HepG2 (cell line): Measurements from ENCODE around the gene SMARCAD1. TPM values are rescaled to one million over a fixed set of nuclear protein-coding genes. Genes with fewer than 3 reads are reported as not detected.

Experiments
- CREBL2 ChIP-seq: sonication (generic); formaldehyde crosslinking; IDR thresholded peaks from 2 replicates; pipeline ENCODE4 v1.8.1; 2023; ENCODE audit warnings: missing genetic modification reagents, mild to moderate bottlenecking, borderline replicate concordance
- GPBP1L1 ChIP-seq: sonication (generic); formaldehyde crosslinking; IDR thresholded peaks from 2 replicates; pipeline ENCODE4 v1.5.0; 2020; ENCODE audit warnings: mild to moderate bottlenecking, missing genetic modification reagents
- HOXA7 ChIP-seq: sonication (generic); formaldehyde crosslinking; IDR thresholded peaks from 2 replicates; pipeline ENCODE4 v1.8.1; 2022; ENCODE audit warnings: mild to moderate bottlenecking, missing genetic modification reagents, moderate library complexity
- ISX ChIP-seq: sonication (generic); formaldehyde crosslinking; conservative IDR thresholded peaks from 2 replicates; pipeline ENCODE4 v1.5.0; 2020; ENCODE audit warnings: missing genetic modification reagents
- MTF2 ChIP-seq: sonication (generic); formaldehyde crosslinking; IDR thresholded peaks from 2 replicates; pipeline ENCODE4 v1.5.0; 2020; ENCODE audit warnings: missing genetic modification reagents, borderline replicate concordance
- NFE2 ChIP-seq: sonication (generic); formaldehyde crosslinking; IDR thresholded peaks from 2 replicates; pipeline ENCODE4 v1.4.0; 2020; ENCODE audit warnings: missing genetic modification reagents
- NR2C2 ChIP-seq: sonication (generic); formaldehyde crosslinking; IDR thresholded peaks from 2 replicates; pipeline ENCODE4 v1.4.0; 2020; ENCODE audit warnings: missing genetic modification reagents, mild to moderate bottlenecking, moderate library complexity, borderline replicate concordance
- PAWR ChIP-seq: sonication (generic); formaldehyde crosslinking; IDR thresholded peaks from 2 replicates; pipeline ENCODE4 v1.4.0; 2020; ENCODE audit warnings: missing genetic modification reagents, mild to moderate bottlenecking, borderline replicate concordance
- PREB ChIP-seq: sonication (generic); formaldehyde crosslinking; IDR thresholded peaks from 2 replicates; pipeline ENCODE4 v1.4.0; 2020; ENCODE audit warnings: missing genetic modification reagents
- SATB2 ChIP-seq: sonication (generic); formaldehyde crosslinking; IDR thresholded peaks from 2 replicates; pipeline ENCODE4 v1.5.0; 2020; ENCODE audit warnings: missing genetic modification reagents
- SIN3B ChIP-seq: fragments of 150-350 bp; IDR thresholded peaks from 2 replicates; pipeline ENCODE4 v1.6.1; 2014; ENCODE audit warnings: low read length
- TCF12 ChIP-seq, 2 experiments: fragments of 450-650 bp in 1 of 2; sonication (generic) in 1 of 2; formaldehyde crosslinking in 1 of 2; IDR thresholded peaks; 2 replicates each; pipeline versions ENCODE4 v1.6.1 to v1.8.0; 2017 to 2022; ENCODE audit warnings: antibody characterized with exemption in 1 of 2, mild to moderate bottlenecking in 1 of 2, missing genetic modification reagents in 1 of 2, moderate library complexity in 1 of 2
- ZBTB21 ChIP-seq: sonication (generic); formaldehyde crosslinking; IDR thresholded peaks from 2 replicates; pipeline ENCODE4 v1.4.0; 2020; ENCODE audit warnings: missing genetic modification reagents
- ZNF10 ChIP-seq: sonication (generic); formaldehyde crosslinking; IDR thresholded peaks from 2 replicates; pipeline ENCODE4 v1.4.0; 2020; ENCODE audit warnings: mild to moderate bottlenecking, low read depth, missing genetic modification reagents, borderline replicate concordance
- ZNF136 ChIP-seq: sonication (generic); formaldehyde crosslinking; IDR thresholded peaks from 2 replicates; pipeline ENCODE4 v1.8.1; 2022; ENCODE audit warnings: low read depth, mild to moderate bottlenecking, moderate library complexity, missing genetic modification reagents
- ZNF232 ChIP-seq: sonication (generic); formaldehyde crosslinking; IDR thresholded peaks from 2 replicates; pipeline ENCODE4 v1.4.0; 2020; ENCODE audit warnings: missing genetic modification reagents, borderline replicate concordance
- ZNF512 ChIP-seq: sonication (generic); formaldehyde crosslinking; IDR thresholded peaks from 2 replicates; pipeline ENCODE4 v1.4.0; 2020; ENCODE audit warnings: mild to moderate bottlenecking, missing genetic modification reagents
- ZNF883 ChIP-seq: sonication (generic); formaldehyde crosslinking; IDR thresholded peaks from 2 replicates; pipeline ENCODE4 v1.5.1; 2020; ENCODE audit warnings: mild to moderate bottlenecking, missing genetic modification reagents; ENCODE audit errors: not compliant biosample characterization
- ZZZ3 ChIP-seq: sonication (generic); formaldehyde crosslinking; IDR thresholded peaks from 2 replicates; pipeline ENCODE4 v1.4.0; 2020; ENCODE audit warnings: missing genetic modification reagents, mild to moderate bottlenecking, borderline replicate concordance
- polyA plus RNA-seq, 8 experiments: library from polyadenylated mRNA; depleted of rRNA in 3 of 8; stranded (reverse) in 7 of 8; unstranded in 1 of 8; fragments of >200 nt; fragmentation: Illumina TruSeq in 4 of 8; extraction: Trizol in 4 of 8; gene quantifications; 2 replicates each; pipeline versions ENCODE4 v1.2.1 to v1.2.3, GENCODE V29; 2011 to 2016; ENCODE audit warnings: low read depth in 4 of 8, missing spikeins in 1 of 8, mixed read lengths in 1 of 8; ENCODE audit not compliant: insufficient read depth in 1 of 8
- total RNA-seq, 5 experiments: library from RNA; depleted of rRNA; stranded (reverse); fragments of >200 nt; fragmentation: Illumina TruSeq; extraction: Trizol; gene quantifications; 2 replicates each; pipeline ENCODE4 v1.2.3, GENCODE V29; 2016; ENCODE audit warnings: low read depth in 1 of 5
- TF ChIP-seq, protein P1 (sequence below): sonication (generic); formaldehyde crosslinking; IDR thresholded peaks from 2 replicates; pipeline ENCODE4 v1.4.0; 2020; ENCODE audit warnings: mild to moderate bottlenecking, missing genetic modification reagents, borderline replicate concordance
- TF ChIP-seq, protein P2 (sequence below): sonication (generic); formaldehyde crosslinking; IDR thresholded peaks from 2 replicates; pipeline ENCODE4 v1.8.1; 2023; ENCODE audit warnings: mild to moderate bottlenecking, missing genetic modification reagents
- TF ChIP-seq, protein P3 (sequence below): sonication (generic); formaldehyde crosslinking; IDR thresholded peaks from 2 replicates; pipeline ENCODE4 v1.8.0; 2022; ENCODE audit warnings: mild to moderate bottlenecking, missing genetic modification reagents, moderate library complexity

Gene SMARCAD1
- total and polyA plus RNA-seq, 2 of the 13 experiments (the other 11 are each of a cell fraction or from before 2014, with no cell fraction given), result 18.2 to 35.9 TPM

GRCh38 chr4:94298725-94299252 is 91.1 kb downstream of the SMARCAD1 start (continued):
- TF ChIP-seq, protein P1, sequence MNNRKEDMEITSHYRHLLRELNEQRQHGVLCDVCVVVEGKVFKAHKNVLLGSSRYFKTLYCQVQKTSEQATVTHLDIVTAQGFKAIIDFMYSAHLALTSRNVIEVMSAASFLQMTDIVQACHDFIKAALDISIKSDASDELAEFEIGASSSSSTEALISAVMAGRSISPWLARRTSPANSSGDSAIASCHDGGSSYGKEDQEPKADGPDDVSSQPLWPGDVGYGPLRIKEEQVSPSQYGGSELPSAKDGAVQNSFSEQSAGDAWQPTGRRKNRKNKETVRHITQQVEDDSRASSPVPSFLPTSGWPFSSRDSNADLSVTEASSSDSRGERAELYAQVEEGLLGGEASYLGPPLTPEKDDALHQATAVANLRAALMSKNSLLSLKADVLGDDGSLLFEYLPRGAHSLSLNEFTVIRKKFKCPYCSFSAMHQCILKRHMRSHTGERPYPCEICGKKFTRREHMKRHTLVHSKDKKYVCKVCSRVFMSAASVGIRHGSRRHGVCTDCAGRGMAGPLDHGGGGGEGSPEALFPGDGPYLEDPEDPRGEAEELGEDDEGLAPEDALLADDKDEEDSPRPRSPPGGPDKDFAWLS (CRISPR knock-in tag), result no peak
- TF ChIP-seq NFE2, result no peak
- no peak for TF ChIP-seq ZNF232 (CRISPR knock-in tag)
- no peak for TF ChIP-seq ZNF512 (CRISPR knock-in tag)
- no peak for TF ChIP-seq PAWR (CRISPR knock-in tag)
- no peak for TF ChIP-seq CREBL2 (CRISPR knock-in tag)
- TF ChIP-seq TCF12 (IDR thresholded peaks at IDR 0.05), result no peak
- TF ChIP-seq TCF12 (CRISPR knock-in tag; IDR thresholded peaks at IDR 0.05), result no peak
- TF ChIP-seq GPBP1L1 (CRISPR knock-in tag), result no peak
- no peak for TF ChIP-seq SATB2 (CRISPR knock-in tag)
- no peak for TF ChIP-seq ZNF10 (CRISPR knock-in tag)
- TF ChIP-seq SIN3B, result no peak
- no peak for TF ChIP-seq MTF2 (CRISPR knock-in tag)
- no peak for TF ChIP-seq ZNF136 (CRISPR knock-in tag)
- no peak for TF ChIP-seq ZNF883 (CRISPR knock-in tag)
- TF ChIP-seq PREB (CRISPR knock-in tag), result no peak
- TF ChIP-seq, protein P2, sequence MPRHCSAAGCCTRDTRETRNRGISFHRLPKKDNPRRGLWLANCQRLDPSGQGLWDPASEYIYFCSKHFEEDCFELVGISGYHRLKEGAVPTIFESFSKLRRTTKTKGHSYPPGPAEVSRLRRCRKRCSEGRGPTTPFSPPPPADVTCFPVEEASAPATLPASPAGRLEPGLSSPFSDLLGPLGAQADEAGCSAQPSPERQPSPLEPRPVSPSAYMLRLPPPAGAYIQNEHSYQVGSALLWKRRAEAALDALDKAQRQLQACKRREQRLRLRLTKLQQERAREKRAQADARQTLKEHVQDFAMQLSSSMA, result no peak
- TF ChIP-seq, protein P3, sequence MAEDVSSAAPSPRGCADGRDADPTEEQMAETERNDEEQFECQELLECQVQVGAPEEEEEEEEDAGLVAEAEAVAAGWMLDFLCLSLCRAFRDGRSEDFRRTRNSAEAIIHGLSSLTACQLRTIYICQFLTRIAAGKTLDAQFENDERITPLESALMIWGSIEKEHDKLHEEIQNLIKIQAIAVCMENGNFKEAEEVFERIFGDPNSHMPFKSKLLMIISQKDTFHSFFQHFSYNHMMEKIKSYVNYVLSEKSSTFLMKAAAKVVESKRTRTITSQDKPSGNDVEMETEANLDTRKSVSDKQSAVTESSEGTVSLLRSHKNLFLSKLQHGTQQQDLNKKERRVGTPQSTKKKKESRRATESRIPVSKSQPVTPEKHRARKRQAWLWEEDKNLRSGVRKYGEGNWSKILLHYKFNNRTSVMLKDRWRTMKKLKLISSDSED, result no peak
- no peak for TF ChIP-seq ISX (CRISPR knock-in tag)
- no peak for TF ChIP-seq ZZZ3 (CRISPR knock-in tag)
- no peak for TF ChIP-seq ZBTB21
- peak; percentile 72 for TF ChIP-seq NR2C2 (CRISPR knock-in tag)
- no peak for TF ChIP-seq HOXA7 (CRISPR knock-in tag)
